ENCODE measurements around the gene CXCL12.

The CXCL12 gene

DNA sequence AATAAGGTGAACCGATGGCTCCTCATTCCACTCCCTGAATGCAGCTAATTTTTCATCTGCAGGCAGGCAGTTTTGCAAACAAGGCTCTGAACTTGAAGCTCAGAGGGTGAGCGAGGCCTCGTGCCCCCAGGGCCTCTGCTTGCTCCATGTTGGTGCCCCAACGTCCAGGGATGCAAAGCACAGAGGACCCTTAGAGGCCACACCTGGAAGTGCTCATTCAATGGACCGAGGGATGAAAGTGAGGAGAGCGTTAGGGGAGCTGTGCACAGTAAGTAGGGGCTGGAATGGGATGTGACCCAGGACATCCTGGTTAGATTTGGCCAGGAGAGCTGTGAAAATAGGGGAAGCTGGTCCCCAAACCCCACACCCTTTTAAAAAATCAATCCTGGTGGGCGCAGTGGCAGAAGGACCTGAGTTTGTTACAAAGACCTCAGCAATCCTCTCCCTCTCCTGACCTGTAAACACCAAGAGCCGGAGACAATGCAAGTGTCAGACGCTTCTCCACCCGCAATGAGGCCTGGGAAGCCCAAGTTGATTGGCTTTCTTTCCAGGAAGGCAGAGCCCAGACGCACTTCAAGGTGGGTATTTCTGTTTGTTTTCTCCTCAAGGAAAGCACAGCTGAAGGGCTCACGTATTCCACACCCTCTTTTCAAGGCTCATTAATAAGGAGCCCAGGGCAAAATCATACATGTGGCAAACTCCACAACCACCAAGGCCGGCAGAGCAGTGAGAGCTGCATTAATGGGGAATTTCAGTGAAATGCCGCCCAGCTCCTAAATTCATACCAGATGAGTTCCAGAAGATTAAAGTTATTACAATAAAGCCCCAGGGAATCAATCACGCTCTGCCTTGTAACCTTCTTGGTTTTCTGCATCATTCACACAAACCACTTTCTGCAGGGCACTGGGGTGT lies 14.1 kb upstream of the CXCL12 start:
- no peak for DNase-seq

DNA sequence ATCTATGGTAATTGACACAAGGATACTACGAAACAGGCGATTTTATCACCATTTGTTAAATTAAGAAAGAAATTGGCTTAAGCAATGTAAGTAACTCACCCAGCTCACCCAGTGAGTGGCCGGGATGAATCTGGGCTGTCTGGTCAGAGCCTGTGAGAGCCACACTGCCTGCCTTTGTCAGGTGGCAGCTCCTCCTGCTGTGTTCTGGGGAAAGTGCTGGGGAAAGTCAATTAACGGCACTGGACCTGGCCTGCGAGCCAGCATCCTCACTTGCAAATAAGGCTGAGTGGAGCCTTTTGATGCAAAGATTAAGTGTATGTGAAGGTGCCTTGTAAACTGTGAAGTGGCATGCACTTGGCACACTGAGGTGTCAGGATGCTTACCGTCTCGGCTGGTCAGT lies 13.4 kb upstream of the CXCL12 start:
- no peak for DNase-seq

DNA sequence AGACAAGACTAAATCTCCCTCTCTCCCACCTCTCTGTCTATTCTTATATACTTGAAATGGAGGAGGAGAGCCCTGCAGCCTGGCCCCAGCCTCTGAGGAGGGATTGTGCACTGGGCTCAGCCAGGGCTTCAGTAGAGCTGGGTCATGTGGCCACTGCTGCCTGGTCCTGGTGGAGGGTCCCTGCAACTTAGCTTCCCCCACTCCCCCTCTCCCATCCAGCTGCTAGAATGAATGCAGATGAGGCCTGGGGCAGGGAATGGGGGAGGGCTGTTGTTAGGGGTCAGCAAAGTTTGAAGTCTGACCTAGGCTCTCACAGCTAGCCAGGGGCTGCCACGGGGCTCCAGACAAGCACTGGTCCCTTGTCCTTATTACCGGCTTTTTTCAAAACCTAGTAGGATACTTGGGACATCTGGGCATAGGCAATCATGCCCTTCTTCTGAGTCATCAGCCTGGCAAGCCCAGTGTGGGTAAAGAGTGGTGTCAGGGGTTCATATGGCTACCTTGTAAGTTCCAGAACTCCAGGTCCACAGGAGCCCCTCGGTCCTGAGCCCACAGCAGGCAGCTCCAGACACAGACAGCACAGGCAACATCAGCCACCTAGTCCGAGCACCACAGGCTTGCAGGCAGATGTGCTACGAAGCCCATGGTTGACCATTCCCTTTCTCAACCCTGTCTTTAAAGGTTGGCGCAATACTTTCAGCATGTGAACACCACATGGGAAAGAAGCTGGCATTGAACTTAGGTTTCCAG lies 12.8 kb upstream of the CXCL12 start:
- DNase-seq: no peak

DNA sequence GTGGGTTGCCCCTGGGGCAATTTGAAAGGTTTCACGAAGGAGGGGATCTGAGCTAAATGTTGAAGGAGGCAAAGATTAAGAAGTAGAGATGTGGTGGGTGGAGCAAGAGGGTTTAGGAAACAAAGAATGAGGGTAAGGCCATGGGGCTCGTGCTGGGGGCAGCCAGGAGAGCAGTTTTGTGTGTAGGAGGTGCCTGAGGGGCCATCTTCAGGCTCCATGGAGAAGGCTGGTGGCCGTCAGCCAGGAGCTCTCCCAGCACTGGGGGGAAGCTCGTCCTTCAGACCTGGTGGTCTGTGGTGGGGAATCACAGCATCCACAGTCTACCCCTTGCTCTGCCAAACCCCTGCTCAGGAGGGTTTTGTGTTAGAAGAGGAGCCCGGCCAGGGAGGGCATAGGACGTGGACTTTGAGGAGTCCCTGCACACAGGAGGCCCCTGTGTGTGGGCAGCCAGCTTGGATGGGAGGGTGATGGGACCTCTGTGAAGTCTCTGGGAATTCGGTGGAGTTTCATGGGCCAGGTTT lies 11.8 kb upstream of the CXCL12 start:
- no peak for DNase-seq

DNA sequence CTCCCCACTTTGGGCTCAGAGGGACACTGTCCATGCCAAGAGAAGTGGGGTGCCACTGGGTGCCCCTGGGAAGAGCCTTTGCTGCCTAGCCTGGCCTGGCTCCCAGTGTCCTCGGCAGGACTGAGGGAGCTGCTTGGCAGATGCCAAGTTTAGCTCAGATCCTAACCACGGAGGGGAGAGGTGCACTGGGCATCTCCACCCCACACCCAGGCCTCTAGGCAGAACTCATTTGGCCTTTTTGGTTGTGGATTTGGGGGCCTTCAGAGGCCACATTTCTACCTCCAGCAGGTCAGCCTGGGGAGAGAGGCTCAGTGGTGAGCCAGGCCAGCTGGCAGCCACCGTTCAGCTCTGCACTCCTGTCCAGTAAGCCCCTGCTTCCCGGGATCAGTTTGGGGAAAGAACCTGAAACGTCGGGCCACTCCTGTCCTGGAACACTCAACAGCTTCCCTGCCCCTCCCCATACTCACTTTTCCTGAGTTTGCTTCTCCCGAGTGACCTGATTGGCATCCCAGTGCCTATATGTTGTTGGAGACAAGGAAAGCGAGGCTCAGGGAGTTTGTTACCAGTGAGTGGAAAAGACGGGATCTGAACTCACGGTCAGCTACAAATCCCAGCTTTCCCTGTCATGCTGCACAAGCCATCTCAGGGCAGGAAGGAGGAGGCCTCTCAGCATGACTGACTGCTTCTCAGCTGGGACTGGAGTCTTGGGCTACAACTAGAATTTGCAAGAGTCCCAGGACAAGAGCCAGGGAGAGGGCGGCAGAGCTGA lies 11.2 kb upstream of the CXCL12 start:
- no peak for DNase-seq

DNA sequence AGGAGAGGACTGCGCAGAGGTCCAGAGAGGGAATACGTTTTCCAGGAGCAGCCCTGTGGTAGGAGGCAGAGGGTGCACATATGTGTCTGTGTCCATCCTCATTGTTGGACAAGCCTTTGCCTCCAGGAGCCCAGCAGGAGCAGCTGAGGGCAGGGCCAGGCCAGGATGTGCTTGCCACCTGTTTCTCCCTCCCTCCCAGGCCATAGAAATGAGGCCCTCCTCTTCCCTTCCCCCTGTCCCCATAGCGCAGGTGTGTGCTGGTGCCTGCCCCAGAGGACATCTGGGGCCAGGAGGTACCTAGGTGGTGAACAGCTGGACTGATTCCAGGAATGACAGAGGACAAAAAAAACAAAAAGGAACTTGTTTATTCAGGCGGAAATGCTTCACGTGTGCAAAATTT lies 10.5 kb upstream of the CXCL12 start:
- DNase-seq: no peak

DNA sequence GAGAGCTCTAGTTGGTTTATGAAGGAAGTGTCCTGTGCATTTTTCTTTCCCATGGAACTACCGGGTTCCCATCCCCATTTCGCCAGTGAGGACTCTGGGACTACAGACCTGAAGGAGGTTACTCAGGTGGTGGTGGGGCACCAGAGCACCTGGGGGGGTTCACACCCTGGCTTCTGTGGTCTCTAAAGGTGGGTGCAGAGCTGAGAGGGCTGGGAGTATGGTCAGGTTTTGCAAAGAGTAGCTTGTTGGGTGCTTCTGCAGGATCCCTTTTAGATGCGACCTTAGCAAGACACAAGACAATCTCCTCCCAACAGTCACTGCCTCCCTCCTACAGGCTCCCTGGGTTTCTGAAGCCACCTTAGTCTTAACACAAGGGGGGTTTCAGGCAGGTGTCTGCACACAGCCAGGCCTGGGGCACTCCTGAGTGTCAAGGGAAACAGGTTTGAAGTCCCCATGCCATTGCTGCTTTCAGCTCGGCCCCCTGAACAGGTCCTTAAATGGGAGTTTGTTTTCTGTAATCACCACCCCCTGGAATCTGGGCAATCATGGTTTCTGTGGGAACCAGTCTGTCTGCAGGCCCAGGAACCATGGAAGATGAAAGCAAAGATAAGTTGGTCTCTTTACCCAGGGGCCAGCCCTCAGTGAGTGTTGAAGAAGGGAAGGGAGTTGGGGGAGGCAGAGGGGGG lies 9.9 kb upstream of the CXCL12 start:
- DNase-seq: no peak

DNA sequence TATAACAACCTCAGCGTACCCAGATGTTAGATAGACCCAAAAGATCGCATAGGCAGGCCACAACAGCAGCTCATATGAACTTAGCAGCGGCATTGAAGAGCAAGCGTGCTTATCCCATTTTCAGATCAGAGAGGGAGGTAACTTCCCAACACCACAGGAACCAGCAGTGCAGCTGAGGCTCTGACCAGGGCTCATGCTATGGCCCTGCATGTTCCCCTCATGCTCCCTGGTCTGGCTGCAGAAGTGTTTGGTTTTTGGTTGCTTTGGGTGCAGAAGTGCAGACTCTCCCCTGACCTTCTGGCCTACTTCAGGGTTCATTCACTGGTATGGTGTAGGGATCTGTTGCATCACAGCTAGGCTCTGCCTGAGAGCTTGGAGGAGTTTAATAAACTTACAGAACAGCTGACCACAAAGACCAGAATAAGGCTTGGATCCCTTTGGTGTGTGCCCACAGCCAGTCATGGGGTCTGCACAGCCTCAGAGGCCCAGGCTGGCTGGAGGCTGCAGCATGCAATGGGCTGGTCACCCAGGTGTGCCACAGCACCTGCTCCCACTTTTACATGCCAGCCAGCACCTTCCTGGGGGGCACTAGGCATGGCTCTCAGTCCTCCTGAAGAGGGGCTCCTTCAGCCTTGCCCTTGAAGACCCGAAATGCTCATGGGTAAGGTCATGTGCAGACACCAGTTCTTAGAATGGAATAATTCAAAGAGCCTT lies 9.1 kb upstream of the CXCL12 start:
- DNase-seq: no peak

DNA sequence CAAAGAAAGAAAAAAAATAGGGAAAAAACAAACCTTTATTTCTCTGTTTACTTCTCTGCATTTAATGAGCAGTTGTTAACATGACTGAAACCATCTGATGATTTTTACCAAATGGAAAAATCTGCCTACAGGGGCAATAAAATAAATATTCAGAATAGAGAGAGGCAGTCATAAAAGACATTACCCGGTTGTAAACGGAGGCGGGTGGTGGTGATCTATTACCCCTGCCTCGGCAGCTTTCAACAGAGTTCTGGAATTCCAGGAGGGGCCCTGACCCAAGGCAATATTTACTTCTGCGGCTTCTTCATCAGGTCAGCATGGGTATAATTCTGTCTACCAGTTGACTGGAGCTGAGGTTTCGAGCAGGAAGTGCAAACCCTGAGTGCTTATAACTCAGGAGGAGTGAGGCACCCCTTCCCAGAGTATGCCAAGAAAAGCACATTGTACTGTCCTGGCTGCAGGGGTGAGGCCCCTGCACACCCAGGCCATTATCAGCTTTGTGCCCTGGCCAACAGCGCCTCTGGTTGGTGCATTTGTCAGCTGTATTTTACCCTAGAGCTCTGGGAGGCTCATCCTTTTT lies 8.2 kb upstream of the CXCL12 start:
- DNase-seq: no peak

DNA sequence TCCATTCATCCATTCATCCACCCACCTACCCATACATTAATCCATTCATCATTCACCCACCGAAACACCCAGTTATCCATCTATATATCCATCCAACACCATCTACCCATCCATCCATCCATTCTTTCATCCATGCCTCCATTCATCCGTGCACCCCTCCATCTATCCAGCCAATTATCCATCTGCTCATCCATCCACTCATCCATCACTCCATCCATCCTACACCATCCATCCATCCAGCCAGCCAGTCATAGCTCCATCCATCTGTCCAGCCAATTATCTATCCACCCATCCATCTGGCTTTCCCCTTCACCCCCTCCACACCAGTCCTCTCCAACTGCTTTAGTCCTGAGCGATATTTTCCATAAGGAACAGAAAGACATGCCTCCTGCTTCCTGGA lies 7.5 kb upstream of the CXCL12 start:
- DNase-seq: no peak

DNA sequence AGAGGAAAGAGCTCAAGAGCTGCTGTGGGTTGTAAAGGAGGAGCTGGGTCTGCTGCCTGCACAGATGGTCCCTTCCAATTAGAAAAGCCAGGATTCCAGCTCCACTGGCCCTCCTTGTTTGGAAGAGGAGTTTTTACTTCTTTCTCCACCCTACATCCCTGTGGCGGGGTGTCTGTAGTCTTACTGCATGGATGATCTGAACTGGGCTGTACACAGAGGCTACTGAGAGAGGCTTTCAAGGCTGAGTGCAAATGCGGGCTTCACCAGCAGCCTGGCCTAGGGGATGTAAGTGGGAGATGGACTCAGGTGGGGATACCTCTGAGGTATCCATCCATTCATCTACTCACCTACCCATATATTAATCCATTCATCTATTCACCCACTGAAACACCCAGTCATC lies 7.1 kb upstream of the CXCL12 start:
- no peak for DNase-seq

DNA sequence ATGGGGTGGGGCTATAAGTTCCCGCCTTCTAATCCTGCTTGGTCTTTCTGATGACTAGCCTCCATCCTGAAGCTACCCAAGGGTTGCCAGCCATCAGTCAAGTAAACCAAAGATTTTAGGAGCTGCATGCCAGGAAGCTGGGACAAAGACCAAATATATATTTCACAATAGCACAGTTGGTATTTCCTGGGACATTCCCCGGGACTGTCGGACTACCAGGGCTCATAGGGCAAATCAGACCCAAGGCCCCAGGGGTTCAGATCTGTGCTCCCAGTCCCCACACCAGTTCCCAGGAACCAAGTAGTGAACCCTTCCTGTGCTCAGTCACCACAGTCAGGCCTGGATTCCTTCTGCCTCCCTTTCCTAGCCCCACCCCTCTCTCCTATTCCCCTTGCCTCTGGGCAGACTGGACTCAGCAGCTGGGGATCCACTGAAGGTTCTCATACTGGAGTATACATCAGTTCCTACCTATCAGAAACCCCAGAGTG lies 5.7 kb upstream of the CXCL12 start:
- no peak for DNase-seq

DNA sequence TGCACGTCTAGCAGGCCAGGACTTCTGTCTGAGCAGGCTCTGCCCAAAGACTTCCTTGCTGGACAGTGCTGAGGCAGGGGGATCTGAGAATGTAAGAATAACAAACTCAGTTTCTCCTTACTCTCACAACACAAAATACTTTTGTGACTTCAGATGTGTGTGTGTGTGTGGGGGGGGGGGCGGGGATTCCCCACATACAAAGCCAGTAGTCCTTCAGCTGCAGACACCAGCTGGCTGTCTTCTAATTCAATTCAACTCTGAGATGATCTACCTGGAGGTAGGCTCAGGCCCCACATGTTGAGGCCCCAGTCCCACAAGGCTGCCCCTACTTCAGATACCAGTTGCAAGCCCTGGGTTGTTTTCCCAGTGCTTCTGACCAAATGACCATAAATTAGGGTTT lies 4.7 kb upstream of the CXCL12 start:
- DNase-seq: no peak

DNA sequence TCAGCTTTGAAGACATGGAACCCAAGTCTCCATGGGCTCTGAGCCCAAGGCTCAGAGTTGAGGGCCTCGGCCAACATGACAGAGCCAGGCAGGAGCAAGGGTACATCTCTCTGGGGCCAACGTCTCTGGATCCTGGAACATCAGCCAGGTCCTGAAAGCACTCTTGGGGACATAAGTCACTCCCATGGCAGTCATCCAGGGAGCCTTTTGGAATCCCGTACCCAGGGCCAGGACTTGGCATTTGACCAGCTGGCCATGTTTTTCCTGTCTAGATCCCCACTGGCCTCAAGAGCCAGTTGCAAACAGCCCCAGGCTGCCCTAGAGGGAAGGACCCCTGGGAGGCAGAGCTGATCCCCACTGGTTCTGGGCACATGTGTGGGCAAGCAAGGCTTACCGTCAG lies 4.3 kb upstream of the CXCL12 start:
- no peak for DNase-seq

DNA sequence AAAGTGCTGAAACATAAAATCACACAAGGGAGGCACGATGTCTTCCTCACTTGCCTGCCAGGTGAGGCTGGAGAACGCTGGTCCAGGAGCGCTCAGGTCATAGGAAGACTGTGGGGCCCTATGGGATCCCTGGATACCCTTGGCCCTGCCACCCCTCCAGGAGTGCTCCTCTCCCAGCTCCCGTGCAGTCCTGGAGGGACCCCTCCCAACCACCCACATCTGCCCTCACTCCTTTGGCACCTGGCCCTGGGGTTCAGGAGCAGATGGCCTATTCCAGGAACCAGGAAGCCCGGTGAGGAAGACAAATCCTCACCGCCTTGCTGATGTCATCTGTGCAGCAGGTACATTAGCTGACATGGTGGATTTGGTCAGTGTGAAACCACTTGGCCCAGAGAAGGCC lies 3.7 kb upstream of the CXCL12 start:
- no peak for DNase-seq

DNA sequence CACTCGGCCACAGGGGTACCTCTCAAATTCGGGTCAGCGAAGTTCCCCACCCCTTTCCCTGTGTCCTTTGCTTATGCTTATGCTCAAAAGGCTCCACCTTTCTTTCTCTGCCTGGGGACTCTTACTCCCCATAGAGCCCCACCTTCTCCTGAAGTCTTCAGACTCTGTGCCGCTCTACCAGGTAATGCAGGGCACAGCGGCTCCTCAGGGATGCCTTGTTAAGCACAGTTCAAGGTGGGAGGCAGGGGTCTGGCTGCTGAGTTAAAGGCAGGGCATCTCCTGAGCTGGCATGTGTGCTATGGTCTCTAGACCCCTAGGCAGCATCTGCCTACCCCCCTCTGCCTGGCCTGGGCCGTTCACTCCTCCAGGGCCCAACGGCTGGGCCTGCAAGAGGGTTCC lies 3.0 kb upstream of the CXCL12 start:
- DNase-seq: no peak

DNA sequence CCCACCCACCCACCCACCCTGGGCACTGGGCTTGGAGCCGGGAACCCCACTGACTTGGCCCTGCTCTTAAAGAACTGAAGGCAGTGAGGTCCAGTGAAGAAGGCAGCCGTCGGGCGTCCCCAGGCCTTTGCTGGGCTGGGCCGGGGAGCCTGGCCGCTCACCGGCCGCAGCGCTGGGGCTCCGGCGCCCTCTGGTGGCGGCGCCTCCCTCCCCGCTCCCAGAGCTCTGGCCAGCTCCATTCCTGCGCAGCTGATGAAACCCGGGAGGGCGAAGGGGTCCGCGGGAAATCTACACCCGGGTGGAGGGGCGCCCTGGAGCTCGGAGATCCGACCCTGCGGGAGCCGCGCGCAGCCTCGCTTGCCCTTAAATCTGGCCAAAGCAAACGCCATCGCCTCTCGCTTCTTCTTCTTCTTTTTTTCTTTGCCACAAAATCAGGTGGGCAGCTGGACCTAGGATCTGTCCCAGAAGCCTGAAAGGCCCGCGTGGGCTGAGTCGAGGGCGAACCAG lies 1.7 kb upstream of the CXCL12 start:
- DNase-seq: peak; percentile 72

DNA sequence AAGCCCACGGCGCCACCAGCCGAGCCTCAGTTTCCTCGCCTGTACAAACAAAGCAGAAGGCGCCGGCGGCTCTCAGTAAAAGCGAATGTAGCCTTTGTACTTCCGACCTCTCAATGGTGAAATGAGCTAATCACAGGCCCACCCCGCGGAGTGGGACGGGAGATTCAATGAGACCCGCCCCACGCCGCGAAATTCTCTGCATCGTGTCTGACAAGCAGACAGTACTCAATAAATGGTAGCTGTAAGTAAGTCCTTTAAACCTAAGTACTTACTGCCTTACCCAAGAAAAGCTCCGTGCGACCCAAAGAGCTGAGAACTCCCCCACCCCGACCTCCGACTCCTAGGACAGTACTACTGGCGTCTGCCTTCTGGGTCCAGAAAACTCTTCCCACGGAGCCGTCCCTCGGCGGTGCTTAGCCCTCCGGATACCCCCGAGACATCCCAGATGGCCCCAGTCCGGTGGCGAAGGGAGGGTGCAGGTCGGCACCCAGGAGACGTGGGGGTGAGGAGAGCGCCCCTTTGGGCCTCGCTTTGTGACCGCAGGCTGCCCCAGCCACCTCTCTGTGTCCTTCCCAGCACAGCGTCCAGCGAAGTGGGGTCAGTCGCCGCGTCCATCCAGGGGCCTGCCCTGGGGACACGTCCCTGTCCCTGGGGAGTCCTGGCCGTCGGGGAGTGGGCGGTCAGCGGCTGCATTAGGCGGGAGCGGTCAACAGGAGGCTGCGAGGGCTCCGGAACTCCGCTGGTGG lies 972 bp upstream of the CXCL12 start:
- DNase-seq: no peak

DNA sequence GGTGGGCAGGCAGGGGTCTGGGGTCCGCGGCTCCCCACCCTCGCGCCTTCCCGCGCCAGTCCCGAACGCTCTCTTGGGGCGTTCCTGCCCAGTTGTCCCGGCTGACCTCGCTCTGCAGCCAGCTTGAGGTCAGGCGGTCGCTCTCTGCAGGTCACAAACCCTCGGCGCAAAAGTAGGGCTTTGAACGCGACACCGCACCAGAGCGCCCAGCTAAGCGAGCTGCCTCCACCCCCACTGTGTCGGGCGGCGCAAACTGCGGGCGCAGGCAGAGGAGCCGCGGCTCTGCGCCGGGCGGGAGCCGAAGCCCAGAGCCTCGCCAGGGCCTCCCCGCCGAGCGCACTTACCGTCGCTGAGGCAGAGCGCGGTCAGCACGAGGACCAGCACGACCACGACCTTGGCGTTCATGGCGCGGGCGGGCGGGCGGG lies 284 bp downstream of the CXCL12 start:
- DNase-seq: no peak

Measured in suppressor macrophage treated with lipopolysaccharide for 4 hours (primary cell).